ENCODE measurements around the gene IL19. TPM values are rescaled to one million over a fixed set of nuclear protein-coding genes. Genes with fewer than 3 reads are reported as not detected.

The IL19 gene
- total RNA-seq, 1 donor from 2014 or later = not detected

GRCh38 chr1:206783506-206783905 lies 12.9 kb downstream of the IL19 start:
- H3K36me3 Mint-ChIP-seq (ENCODE audit: low read depth) = no peaks in the 10 kb centered on the region
- H3K27ac Mint-ChIP-seq (ENCODE audit: unreplicated experiment) = no peak overlapping the region
- H3K4me1 Mint-ChIP-seq = peaks cover 39% of the 10 kb centered on the region
- no peak overlapping the region for H3K4me3 Mint-ChIP-seq
- peaks cover 8% of the 10 kb centered on the region for H3K9me3 Mint-ChIP-seq
- H3K27me3 Mint-ChIP-seq (ENCODE audit: low read depth) = no peaks in the 10 kb centered on the region
- DNase-seq (ENCODE audit: low read depth, low spot score) = no peak
- TF ChIP-seq, protein P1, sequence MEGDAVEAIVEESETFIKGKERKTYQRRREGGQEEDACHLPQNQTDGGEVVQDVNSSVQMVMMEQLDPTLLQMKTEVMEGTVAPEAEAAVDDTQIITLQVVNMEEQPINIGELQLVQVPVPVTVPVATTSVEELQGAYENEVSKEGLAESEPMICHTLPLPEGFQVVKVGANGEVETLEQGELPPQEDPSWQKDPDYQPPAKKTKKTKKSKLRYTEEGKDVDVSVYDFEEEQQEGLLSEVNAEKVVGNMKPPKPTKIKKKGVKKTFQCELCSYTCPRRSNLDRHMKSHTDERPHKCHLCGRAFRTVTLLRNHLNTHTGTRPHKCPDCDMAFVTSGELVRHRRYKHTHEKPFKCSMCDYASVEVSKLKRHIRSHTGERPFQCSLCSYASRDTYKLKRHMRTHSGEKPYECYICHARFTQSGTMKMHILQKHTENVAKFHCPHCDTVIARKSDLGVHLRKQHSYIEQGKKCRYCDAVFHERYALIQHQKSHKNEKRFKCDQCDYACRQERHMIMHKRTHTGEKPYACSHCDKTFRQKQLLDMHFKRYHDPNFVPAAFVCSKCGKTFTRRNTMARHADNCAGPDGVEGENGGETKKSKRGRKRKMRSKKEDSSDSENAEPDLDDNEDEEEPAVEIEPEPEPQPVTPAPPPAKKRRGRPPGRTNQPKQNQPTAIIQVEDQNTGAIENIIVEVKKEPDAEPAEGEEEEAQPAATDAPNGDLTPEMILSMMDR (conservative IDR thresholded peaks at IDR 0.05) = no peak

DNA sequence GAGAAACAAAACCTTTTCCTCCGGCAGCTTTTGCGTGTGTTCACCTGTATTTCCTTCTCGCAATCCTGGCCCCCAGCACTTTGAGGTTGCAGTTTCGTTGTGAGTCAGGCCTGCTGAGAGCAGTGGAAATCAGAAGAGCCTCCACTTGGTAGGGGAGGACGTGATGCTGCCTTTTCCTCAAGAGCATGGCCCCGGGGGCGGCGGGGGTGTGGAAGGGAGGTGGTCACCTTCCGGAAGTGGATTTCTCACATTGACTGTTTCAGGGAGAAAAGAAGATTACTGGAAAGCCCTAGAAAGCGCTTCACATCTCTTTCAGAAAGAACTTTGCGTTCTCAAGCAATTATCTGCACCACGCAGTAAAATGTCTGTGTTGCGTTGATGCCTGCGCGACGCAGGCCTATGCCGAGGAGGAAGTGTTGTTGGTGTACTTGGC lies 13.9 kb downstream of the IL19 start:
- Mint-ChIP-seq H3K27ac (ENCODE audit: unreplicated experiment) (no peak overlapping the region), H3K4me1 (peaks cover 39% of the 10 kb centered on the region), H3K4me3 (no peak overlapping the region), H3K9me3 (peaks cover 8% of the 10 kb centered on the region), H3K27me3 (ENCODE audit: low read depth) (no peaks in the 10 kb centered on the region), H3K36me3 (ENCODE audit: low read depth) (no peaks in the 10 kb centered on the region)
- no peak for DNase-seq (ENCODE audit: low read depth, low spot score)
- TF ChIP-seq, protein P1 (conservative IDR thresholded peaks at IDR 0.05) = no peak

GRCh38 chr1:206785182-206785765 lies 14.7 kb downstream of the IL19 start:
- TF ChIP-seq, protein P1 (conservative IDR thresholded peaks at IDR 0.05) = no peak
- peaks cover 8% of the 10 kb centered on the region for H3K9me3 Mint-ChIP-seq
- peak; percentile 31 for DNase-seq (ENCODE audit: low read depth, low spot score)
- H3K36me3 Mint-ChIP-seq (ENCODE audit: low read depth) = peaks cover 3% of the 10 kb centered on the region
- H3K27me3 Mint-ChIP-seq (ENCODE audit: low read depth) = no peaks in the 10 kb centered on the region
- H3K4me3 Mint-ChIP-seq = peak overlapping the region; percentile 80
- peaks cover 39% of the 10 kb centered on the region for H3K4me1 Mint-ChIP-seq
- peak overlapping the region; percentile 89 for H3K27ac Mint-ChIP-seq (ENCODE audit: unreplicated experiment)

- peaks cover 39% of the 10 kb centered on the region for H3K4me1 Mint-ChIP-seq
- DNase-seq (ENCODE audit: low read depth, low spot score) = no peak
- peaks cover 3% of the 10 kb centered on the region for H3K36me3 Mint-ChIP-seq (ENCODE audit: low read depth)
- TF ChIP-seq, protein P1 (conservative IDR thresholded peaks at IDR 0.05) = no peak
- H3K9me3 Mint-ChIP-seq = peaks cover 8% of the 10 kb centered on the region
- H3K4me3 Mint-ChIP-seq = peak overlapping the region; percentile 19
- H3K27me3 Mint-ChIP-seq (ENCODE audit: low read depth) = no peaks in the 10 kb centered on the region
- H3K27ac Mint-ChIP-seq (ENCODE audit: unreplicated experiment) = peak overlapping the region; percentile 17
Observed at GRCh38 chr1:206786212-206786886, 15.8 kb downstream of the IL19 start.

GRCh38 chr1:206787891-206788290 lies 17.3 kb downstream of the IL19 start:
- Mint-ChIP-seq H3K4me1 (peaks cover 36% of the 10 kb centered on the region), H3K4me3 (no peak overlapping the region), H3K9me3 (peaks cover 8% of the 10 kb centered on the region), H3K27ac (ENCODE audit: unreplicated experiment) (no peak overlapping the region), H3K27me3 (ENCODE audit: low read depth) (no peaks in the 10 kb centered on the region), H3K36me3 (ENCODE audit: low read depth) (peaks cover 3% of the 10 kb centered on the region)
- no peak for DNase-seq (ENCODE audit: low read depth, low spot score)
- TF ChIP-seq, protein P1 (conservative IDR thresholded peaks at IDR 0.05) = no peak
